ENCODE data around the gene FNDC3B. TPM values are rescaled to one million over a fixed set of nuclear protein-coding genes. Genes with fewer than 3 reads are reported as not detected.

The FNDC3B gene
- total and polyA plus RNA-seq, 9 donors = 22.1 to 198 (median 108) TPM

DNA sequence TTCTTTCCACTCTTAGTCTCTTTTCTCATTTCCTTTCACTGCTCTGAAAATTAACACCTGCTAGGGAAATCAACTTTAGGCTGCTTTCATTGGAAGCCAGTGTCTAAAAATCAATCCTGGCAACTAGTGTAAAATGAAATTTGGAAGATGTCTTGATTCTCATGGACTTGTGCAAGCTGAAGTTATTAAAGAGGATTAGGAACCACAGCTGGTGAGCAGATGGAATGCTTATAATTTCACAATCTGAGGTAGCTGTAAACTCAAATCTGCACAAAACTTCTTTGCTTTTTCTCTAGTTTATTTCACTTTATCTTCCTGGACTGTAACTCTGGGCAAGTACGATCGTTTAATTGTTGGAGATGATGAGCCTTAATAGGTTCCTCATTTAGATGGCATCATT is 233.3 kb downstream of the FNDC3B start:
- H3K9me3 ChIP-seq = no peaks in the 10 kb centered on the region
- H3K4me3 ChIP-seq = no peak overlapping the region
- no peaks in the 10 kb centered on the region for H3K27me3 ChIP-seq
- H3K4me1 ChIP-seq (ENCODE audit: insufficient read depth) = peaks cover 15% of the 10 kb centered on the region
- no peak for DNase-seq
- WGBS, 3 donors = 9 to 29% (median 14%) methylated on average over 2 of the region's 2 CpGs
- H3K36me3 ChIP-seq = no peaks in the 10 kb centered on the region
- H3K27ac ChIP-seq = no peak overlapping the region
- TF ChIP-seq, protein P1, sequence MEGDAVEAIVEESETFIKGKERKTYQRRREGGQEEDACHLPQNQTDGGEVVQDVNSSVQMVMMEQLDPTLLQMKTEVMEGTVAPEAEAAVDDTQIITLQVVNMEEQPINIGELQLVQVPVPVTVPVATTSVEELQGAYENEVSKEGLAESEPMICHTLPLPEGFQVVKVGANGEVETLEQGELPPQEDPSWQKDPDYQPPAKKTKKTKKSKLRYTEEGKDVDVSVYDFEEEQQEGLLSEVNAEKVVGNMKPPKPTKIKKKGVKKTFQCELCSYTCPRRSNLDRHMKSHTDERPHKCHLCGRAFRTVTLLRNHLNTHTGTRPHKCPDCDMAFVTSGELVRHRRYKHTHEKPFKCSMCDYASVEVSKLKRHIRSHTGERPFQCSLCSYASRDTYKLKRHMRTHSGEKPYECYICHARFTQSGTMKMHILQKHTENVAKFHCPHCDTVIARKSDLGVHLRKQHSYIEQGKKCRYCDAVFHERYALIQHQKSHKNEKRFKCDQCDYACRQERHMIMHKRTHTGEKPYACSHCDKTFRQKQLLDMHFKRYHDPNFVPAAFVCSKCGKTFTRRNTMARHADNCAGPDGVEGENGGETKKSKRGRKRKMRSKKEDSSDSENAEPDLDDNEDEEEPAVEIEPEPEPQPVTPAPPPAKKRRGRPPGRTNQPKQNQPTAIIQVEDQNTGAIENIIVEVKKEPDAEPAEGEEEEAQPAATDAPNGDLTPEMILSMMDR (IDR thresholded peaks at IDR 0.05) = no peak
- TF ChIP-seq POLR2A (IDR thresholded peaks at IDR 0.05) (no peak), EP300 (IDR thresholded peaks at IDR 0.05) (no peak)
- intact Hi-C loops (cut with DNase I) = no loop called here

DNA sequence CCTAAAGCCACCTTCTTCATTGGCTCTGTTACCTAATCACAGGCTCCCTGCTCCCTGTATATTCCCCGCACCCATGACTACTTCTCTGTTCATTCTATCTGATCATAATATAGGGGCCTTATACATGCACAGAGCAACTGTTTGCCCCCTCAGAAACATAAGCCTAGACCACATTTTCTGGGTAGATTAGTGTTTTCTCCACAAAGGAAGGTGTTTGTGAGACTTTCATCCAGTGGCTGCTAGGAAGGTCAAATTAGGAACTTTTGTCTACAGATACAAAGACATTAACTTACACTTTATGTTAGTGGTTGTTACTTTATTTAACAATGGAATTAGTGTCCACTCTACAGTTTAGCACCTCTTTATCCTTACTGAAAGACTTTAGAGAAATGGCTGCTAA is 234.0 kb downstream of the FNDC3B start:
- DNase-seq = no peak
- Histone ChIP-seq H3K4me3 (no peak overlapping the region), H3K4me1 (ENCODE audit: insufficient read depth) (peaks cover 14% of the 10 kb centered on the region), H3K27ac (no peak overlapping the region), H3K27me3 (no peaks in the 10 kb centered on the region), H3K36me3 (no peaks in the 10 kb centered on the region), H3K9me3 (no peaks in the 10 kb centered on the region)
- WGBS, 3 donors = 97 to 100% (median 100%) methylated on average over 1 of the region's 1 CpG
- no peak for TF ChIP-seq EP300 (IDR thresholded peaks at IDR 0.05)
- no peak for TF ChIP-seq POLR2A (IDR thresholded peaks at IDR 0.05)
- TF ChIP-seq, protein P1 (IDR thresholded peaks at IDR 0.05) = no peak
- intact Hi-C loops (cut with DNase I) = no loop called here

DNA sequence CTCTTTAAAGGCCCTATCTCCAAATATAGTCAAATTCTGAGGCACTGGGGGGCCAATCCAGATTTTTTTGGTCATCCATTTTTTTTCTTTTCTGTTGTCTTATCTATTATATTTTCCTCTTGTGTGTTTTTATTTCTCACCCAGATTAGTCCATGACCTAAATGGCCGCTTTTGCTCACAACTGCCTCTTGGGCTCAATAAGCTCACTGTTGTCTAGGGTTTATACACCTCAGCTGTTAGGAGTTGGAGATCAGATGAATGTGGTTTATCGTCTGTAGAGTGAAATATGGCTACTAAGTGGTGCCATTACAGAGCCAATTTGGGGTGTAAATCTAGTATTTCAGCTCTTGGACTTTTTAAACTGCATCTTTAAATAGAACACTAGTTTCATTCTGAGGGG is 235.5 kb downstream of the FNDC3B start:
- H3K4me3 ChIP-seq = no peak overlapping the region
- intact Hi-C loops (cut with DNase I) = no loop called here
- no peaks in the 10 kb centered on the region for H3K36me3 ChIP-seq
- H3K4me1 ChIP-seq (ENCODE audit: insufficient read depth) = peaks cover 14% of the 10 kb centered on the region
- no peaks in the 10 kb centered on the region for H3K27me3 ChIP-seq
- H3K27ac ChIP-seq = no peak overlapping the region
- DNase-seq = no peak
- WGBS, 3 donors = 83 to 98% (median 95%) methylated on average over 2 of the region's 2 CpGs
- TF ChIP-seq, protein P1 (IDR thresholded peaks at IDR 0.05) = no peak
- TF ChIP-seq POLR2A (IDR thresholded peaks at IDR 0.05) (no peak), EP300 (IDR thresholded peaks at IDR 0.05) (no peak)
- H3K9me3 ChIP-seq = no peaks in the 10 kb centered on the region

DNA sequence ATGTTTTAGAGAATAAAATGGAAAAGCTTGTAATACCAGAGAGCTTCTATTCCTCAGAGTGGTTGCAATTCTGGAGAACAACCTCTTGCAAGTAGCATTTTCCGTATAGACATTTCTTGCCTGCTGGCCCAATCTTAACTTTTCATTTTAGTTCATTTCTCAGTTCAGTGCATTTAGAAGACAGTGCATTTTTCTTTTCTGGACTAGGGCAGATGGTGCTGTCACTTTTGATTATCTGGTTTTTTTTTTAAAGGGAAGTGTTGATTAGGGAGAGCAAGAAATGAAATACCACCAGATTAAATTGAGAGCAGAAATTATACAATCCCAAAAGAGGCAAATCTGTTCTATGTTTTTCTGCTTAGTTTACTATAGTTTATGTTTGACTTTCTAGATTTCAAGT is 236.2 kb downstream of the FNDC3B start:
- TF ChIP-seq EP300 (IDR thresholded peaks at IDR 0.05) (no peak), POLR2A (IDR thresholded peaks at IDR 0.05) (no peak)
- TF ChIP-seq, protein P1 (IDR thresholded peaks at IDR 0.05) = no peak
- 84 to 92% (median 84%) methylated on average over 1 of the region's 1 CpG for WGBS, 3 donors
- no peaks in the 10 kb centered on the region for H3K9me3 ChIP-seq
- DNase-seq = no peak
- H3K36me3 ChIP-seq = no peaks in the 10 kb centered on the region
- intact Hi-C loops (cut with DNase I) = no loop called here
- peaks cover 13% of the 10 kb centered on the region for H3K4me1 ChIP-seq (ENCODE audit: insufficient read depth)
- no peaks in the 10 kb centered on the region for H3K27me3 ChIP-seq
- H3K4me3 ChIP-seq = no peak overlapping the region
- no peak overlapping the region for H3K27ac ChIP-seq

DNA sequence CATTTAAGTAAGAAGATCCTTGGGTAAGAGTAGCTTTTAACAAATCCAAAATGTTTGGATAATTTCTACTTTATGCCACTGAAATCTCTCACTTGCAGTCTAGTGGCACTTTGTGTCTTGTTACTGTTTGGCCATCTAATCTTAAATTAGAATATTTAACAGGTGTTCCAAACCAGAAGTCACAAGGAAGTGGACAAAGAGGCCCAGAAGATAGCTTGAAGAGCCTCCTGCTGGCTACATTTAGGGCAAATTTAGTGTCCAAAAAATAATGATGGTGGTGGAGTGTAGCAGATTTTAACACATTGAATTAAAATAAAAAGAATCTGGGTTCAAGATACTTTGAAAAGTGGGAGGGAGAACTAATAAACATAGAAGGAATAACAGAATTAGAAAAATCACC is 236.7 kb downstream of the FNDC3B start:
- intact Hi-C loops (cut with DNase I) = no loop called here
- no peak overlapping the region for H3K4me3 ChIP-seq
- no peak for DNase-seq
- H3K27ac ChIP-seq = no peak overlapping the region
- H3K27me3 ChIP-seq = no peaks in the 10 kb centered on the region
- peaks cover 13% of the 10 kb centered on the region for H3K4me1 ChIP-seq (ENCODE audit: insufficient read depth)
- no peaks in the 10 kb centered on the region for H3K9me3 ChIP-seq
- TF ChIP-seq, protein P1 (IDR thresholded peaks at IDR 0.05) = no peak
- TF ChIP-seq POLR2A (IDR thresholded peaks at IDR 0.05) = no peak
- no peak for TF ChIP-seq EP300 (IDR thresholded peaks at IDR 0.05)
- H3K36me3 ChIP-seq = no peaks in the 10 kb centered on the region
